H1 (cell line): Measurements from ENCODE around the gene B9D2. TPM values are rescaled to one million over a fixed set of nuclear protein-coding genes. Genes with fewer than 3 reads are reported as not detected.

ENCODE experiments used
- CTCF ChIA-PET: fragments of 300-600 bp; sonication (Branson Sonifier 250); formaldehyde crosslinking; loops from one replicate; lab custom pipeline; 2021; ENCODE audit not compliant: partially characterized antibody; lab: Charles Lee
- POLR2A ChIA-PET: fragments of 300-600 bp; sonication (Branson Sonifier 250); formaldehyde crosslinking; loops from one replicate; lab custom pipeline; 2021; ENCODE audit warnings: inconsistent platforms; ENCODE audit not compliant: partially characterized antibody; lab: Charles Lee
- DNase-seq, 2 experiments: peaks; one replicate each; pipeline versions ENCODE4 v3.0.0 to v3.0.0-alpha.2; 2010 to 2022; ENCODE audit warnings: low spot score in 2 of 2, low read depth in 1 of 2, mixed read lengths in 1 of 2
- FAIRE-seq: peaks from 2 replicates; lab custom pipeline; 2011; peaks lifted over from hg19 to GRCh38; lab: Jason Lieb, UNC
- H2AFZ ChIP-seq: 2 replicates; pipeline ENCODE4 v1.8.1; 2012; ENCODE audit warnings: low read length, inconsistent platforms
- H2AK5ac ChIP-seq: 2 replicates; pipeline ENCODE4 v1.6.1; 2013; ENCODE audit warnings: low read depth, low read length
- H2BK120ac ChIP-seq: replicated peaks from 2 replicates; pipeline ENCODE3; 2013; ENCODE audit warnings: low read depth, low read length, inconsistent platforms
- H2BK12ac ChIP-seq: 2 replicates; pipeline ENCODE4 v1.6.1; 2013; ENCODE audit warnings: low read depth, low read length
- H2BK15ac ChIP-seq: 2 replicates; pipeline ENCODE4 v1.6.1; 2013; ENCODE audit warnings: low read length
- H2BK20ac ChIP-seq: 2 replicates; pipeline ENCODE4 v1.6.1; 2013; ENCODE audit warnings: low read length
- H2BK5ac ChIP-seq: 2 replicates; pipeline ENCODE4 v1.6.1; 2013; ENCODE audit warnings: low read depth, low read length
- H3K14ac ChIP-seq: 2 replicates; pipeline ENCODE4 v1.6.1; 2013; ENCODE audit warnings: inconsistent platforms; ENCODE audit not compliant: insufficient read length
- H3K18ac ChIP-seq: 2 replicates; pipeline ENCODE4 v1.6.1; 2013; ENCODE audit warnings: low read length; ENCODE audit errors: extremely low read depth
- H3K23ac ChIP-seq: 2 replicates; pipeline ENCODE4 v1.6.1; 2013; ENCODE audit warnings: inconsistent platforms; ENCODE audit not compliant: insufficient read length
- H3K23me2 ChIP-seq: 2 replicates; pipeline ENCODE4 v1.6.1; 2013; ENCODE audit warnings: low read depth, low read length
- H3K27ac ChIP-seq: 2 replicates; pipeline ENCODE4 v1.6.1; 2011; ENCODE audit warnings: low read depth, low read length, inconsistent platforms
- H3K27me3 ChIP-seq, 4 experiments: replicated peaks in 1 of 4; 1 replicate in 1 of 4; 2 replicates in 3 of 4; pipeline versions ENCODE4 v1.6.1 to v1.8.1; 2011 to 2013; ENCODE audit warnings: low read length in 3 of 4, mild to moderate bottlenecking in 3 of 4, inconsistent platforms in 2 of 4, mixed read lengths in 2 of 4, moderate library complexity in 1 of 4; ENCODE audit not compliant: control insufficient read depth in 3 of 4, insufficient read depth in 3 of 4; ENCODE audit errors: extremely low read depth in 1 of 4
- H3K36me3 ChIP-seq, 4 experiments: 2 replicates each; pipeline versions ENCODE4 v1.6.1 to v1.8.1; 2011 to 2013; ENCODE audit warnings: mild to moderate bottlenecking in 4 of 4, low read length in 3 of 4, moderate library complexity in 2 of 4, control low read depth in 1 of 4, inconsistent platforms in 1 of 4; ENCODE audit not compliant: insufficient read depth in 4 of 4, control insufficient read depth in 2 of 4
- H3K4ac ChIP-seq: replicated peaks from 2 replicates; pipeline ENCODE3; 2013; ENCODE audit warnings: low read length, low read depth, mixed read lengths, inconsistent platforms; ENCODE audit not compliant: insufficient read length
- H3K4me1 ChIP-seq, 4 experiments: replicated peaks in 1 of 4; 1 replicate in 1 of 4; 2 replicates in 3 of 4; pipeline versions ENCODE4 v1.6.1 to v1.8.1; 2011 to 2013; ENCODE audit warnings: low read length in 3 of 4, inconsistent platforms in 2 of 4, mixed read lengths in 1 of 4; ENCODE audit not compliant: insufficient read depth in 4 of 4, control insufficient read depth in 3 of 4
- H3K4me2 ChIP-seq, 2 experiments: 2 replicates each; pipeline versions ENCODE4 v1.6.1 to v1.8.1; 2011 to 2013; ENCODE audit warnings: low read depth in 2 of 2, low read length in 2 of 2, control low read depth in 1 of 2, inconsistent platforms in 1 of 2, mild to moderate bottlenecking in 1 of 2; ENCODE audit not compliant: insufficient read depth in 1 of 2
- H3K4me3 ChIP-seq, 4 experiments: fragments of 200-600, 300-600 bp in 1 of 4; sonication (generic), shearing (Covaris generic), sonication (Bioruptor Twin) in 1 of 4; 2 replicates each; pipeline versions ENCODE4 v1.5.1 to v1.8.1; 2011 to 2016; ENCODE audit warnings: low read length in 4 of 4, low read depth in 3 of 4, control low read depth in 2 of 4, inconsistent platforms in 2 of 4, mild to moderate bottlenecking in 2 of 4, mixed read lengths in 1 of 4, moderate library complexity in 1 of 4; ENCODE audit not compliant: insufficient read depth in 2 of 4; ENCODE audit errors: extremely low read depth in 1 of 4
- H3K56ac ChIP-seq: replicated peaks from 2 replicates; pipeline ENCODE3; 2013; ENCODE audit warnings: low read depth, mild to moderate bottlenecking, mixed read lengths, low read length, inconsistent platforms; ENCODE audit not compliant: insufficient read length
- H3K79me1 ChIP-seq: 2 replicates; pipeline ENCODE4 v1.6.1; 2013; ENCODE audit warnings: low read depth, low read length, control low read depth
- H3K79me2 ChIP-seq, 2 experiments: 2 replicates each; pipeline versions ENCODE4 v1.6.1 to v1.8.1; 2012 to 2013; ENCODE audit warnings: low read length in 2 of 2, mild to moderate bottlenecking in 2 of 2, inconsistent platforms in 1 of 2; ENCODE audit not compliant: insufficient read depth in 2 of 2, control insufficient read depth in 1 of 2
- H3K9ac ChIP-seq, 4 experiments: replicated peaks in 1 of 4; 1 replicate in 1 of 4; 2 replicates in 3 of 4; pipeline versions ENCODE4 v1.6.1 to v1.8.1; 2011 to 2013; ENCODE audit warnings: low read depth in 3 of 4, low read length in 3 of 4, control low read depth in 2 of 4, mild to moderate bottlenecking in 2 of 4, moderate library complexity in 2 of 4, inconsistent platforms in 1 of 4; ENCODE audit errors: extremely low read depth in 1 of 4
- H3K9me3 ChIP-seq, 2 experiments: 2 replicates each; pipeline versions ENCODE4 v1.6.1 to v1.8.1; 2012 to 2013; ENCODE audit warnings: mild to moderate bottlenecking in 2 of 2, moderate library complexity in 2 of 2, control low read depth in 1 of 2, inconsistent platforms in 1 of 2, low read depth in 1 of 2, low read length in 1 of 2, mixed read lengths in 1 of 2; ENCODE audit not compliant: insufficient read depth in 2 of 2
- H4K20me1 ChIP-seq, 2 experiments: replicated peaks in 1 of 2; 2 replicates each; pipeline versions ENCODE3 to v1.8.1; 2011 to 2013; ENCODE audit warnings: inconsistent platforms in 2 of 2, low read length in 2 of 2, mild to moderate bottlenecking in 1 of 2; ENCODE audit not compliant: insufficient read depth in 2 of 2, control insufficient read depth in 1 of 2
- H4K5ac ChIP-seq: 2 replicates; pipeline ENCODE4 v1.6.1; 2013; ENCODE audit warnings: low read length, low read depth, mixed read lengths, inconsistent platforms; ENCODE audit not compliant: insufficient read length
- H4K8ac ChIP-seq: 2 replicates; pipeline ENCODE4 v1.8.0; 2013; ENCODE audit warnings: mild to moderate bottlenecking, moderate library complexity, low read length, inconsistent platforms; ENCODE audit not compliant: insufficient read depth; ENCODE audit errors: extremely low read depth
- H4K91ac ChIP-seq: replicated peaks from 2 replicates; pipeline ENCODE3; 2013; ENCODE audit warnings: low read length, mixed read lengths, inconsistent platforms; ENCODE audit not compliant: insufficient read length
- ASH2L ChIP-seq: fragments of 200-600, 300-600 bp; sonication (generic); IDR thresholded peaks from one replicate; pipeline ENCODE4 v1.7.1; 2017; ENCODE audit warnings: low read length
- BCL11A ChIP-seq, 2 experiments: IDR thresholded peaks; one replicate each; pipeline ENCODE4 v1.6.1; 2011; ENCODE audit warnings: low read depth in 2 of 2, low read length in 2 of 2, mild to moderate bottlenecking in 2 of 2
- CBX5 ChIP-seq: fragments of 300-800, 300-1000 bp; sonication (generic); IDR thresholded peaks from 2 replicates; pipeline ENCODE4 v1.7.1; 2016; ENCODE audit warnings: antibody characterized with exemption, low read length, low read depth
- CEBPB ChIP-seq: IDR thresholded peaks from 2 replicates; pipeline ENCODE4 v1.6.1; 2012; ENCODE audit warnings: low read depth, low read length
- EP300 ChIP-seq, 2 experiments: IDR thresholded peaks; 1 replicate in 1 of 2; 2 replicates in 1 of 2; pipeline ENCODE4 v1.6.1; 2011 to 2012; ENCODE audit warnings: low read depth in 2 of 2, low read length in 2 of 2, mild to moderate bottlenecking in 2 of 2, borderline replicate concordance in 1 of 2, inconsistent platforms in 1 of 2, moderate library complexity in 1 of 2
- FOSL1 ChIP-seq: IDR thresholded peaks from 2 replicates; pipeline ENCODE4 v1.6.1; 2011; ENCODE audit warnings: mild to moderate bottlenecking, low read depth, low read length, moderate library complexity; ENCODE audit not compliant: insufficient read depth
- GABPA ChIP-seq: IDR thresholded peaks from 2 replicates; pipeline ENCODE4 v1.6.1; 2011; ENCODE audit warnings: mild to moderate bottlenecking, low read length, moderate library complexity, borderline replicate concordance; ENCODE audit not compliant: insufficient read depth
- POLR2AphosphoS5 ChIP-seq: IDR thresholded peaks from 2 replicates; pipeline ENCODE4 v1.6.1; 2011; ENCODE audit warnings: low read depth, low read length
- SAP30 ChIP-seq: fragments of 300-600 bp; sonication (generic); IDR thresholded peaks from 2 replicates; pipeline ENCODE4 v1.7.1; 2012; ENCODE audit warnings: low read length, moderate library complexity, mild to moderate bottlenecking, inconsistent platforms; ENCODE audit not compliant: insufficient read depth, insufficient replicate concordance
- SP4 ChIP-seq: IDR thresholded peaks from 2 replicates; pipeline ENCODE4 v1.6.1; 2012; ENCODE audit warnings: low read length, inconsistent platforms
- SUZ12 ChIP-seq: fragments of 200-600 bp; sonication (generic); IDR thresholded peaks from 2 replicates; pipeline ENCODE4 v1.6.1; 2012; ENCODE audit warnings: mild to moderate bottlenecking, inconsistent platforms, low read length, moderate library complexity, mixed read lengths
- TCF12 ChIP-seq: IDR thresholded peaks from 2 replicates; pipeline ENCODE4 v1.6.1; 2011; ENCODE audit warnings: low read depth, mild to moderate bottlenecking, low read length
- TEAD4 ChIP-seq: IDR thresholded peaks from 2 replicates; pipeline ENCODE4 v1.6.1; 2012; ENCODE audit warnings: low read depth, low read length, inconsistent platforms, mixed read lengths
- YY1 ChIP-seq: IDR thresholded peaks from 2 replicates; pipeline ENCODE4 v1.6.1; 2011; ENCODE audit warnings: low read depth, mild to moderate bottlenecking, low read length
- ZNF274 ChIP-seq: IDR thresholded peaks from 2 replicates; pipeline ENCODE4 v1.7.0; 2012; ENCODE audit warnings: low read length, borderline replicate concordance; ENCODE audit errors: extremely low read depth
- WGBS, 2 experiments: shearing (Covaris generic) in 1 of 2; methylation state at CpG; one replicate each; pipeline versions ENCODE4 v1.1.6 to v1.1.7; 2013 to 2015; ENCODE audit warnings: low lambda C conversion rate in 2 of 2, mixed read lengths in 2 of 2, inconsistent platforms in 1 of 2, low coverage in 1 of 2, missing lambda C conversion rate in 1 of 2; ENCODE audit not compliant: insufficient replicate concordance in 2 of 2, insufficient coverage in 1 of 2, insufficient read length in 1 of 2; ENCODE audit errors: extremely low coverage in 1 of 2, missing lambda C conversion rate in 1 of 2; 5-methylcytosine and 5-hydroxymethylcytosine counted together
- polyA plus RNA-seq, 7 experiments: library from polyadenylated mRNA; depleted of rRNA in 3 of 7; stranded (reverse) in 5 of 7; unstranded in 2 of 7; fragments of >200 nt in 5 of 7; fragments of 200-250 nt in 2 of 7; gene quantifications; 1 replicate in 5 of 7; 2 replicates in 1 of 7; 4 replicates in 1 of 7; pipeline versions ENCODE4 v1.2.1 to v1.2.3, GENCODE V29; 2011 to 2013; ENCODE audit warnings: missing spikeins in 2 of 7, mixed read lengths in 2 of 7
- total RNA-seq: library from RNA; stranded (reverse); fragmentation: NEBNext Ultra II Directional; extraction: Animal tissue kit (Norgen Biotek cat#: 25700); gene quantifications from 2 replicates; pipeline ENCODE4 v1.2.1, GENCODE V29; 2021

B9D2 gene
- total and polyA plus RNA-seq, 2 of the 8 experiments (the other 6 are each of a cell fraction or from before 2014, with no cell fraction given), result 4.9 to 6.3 TPM

DNA sequence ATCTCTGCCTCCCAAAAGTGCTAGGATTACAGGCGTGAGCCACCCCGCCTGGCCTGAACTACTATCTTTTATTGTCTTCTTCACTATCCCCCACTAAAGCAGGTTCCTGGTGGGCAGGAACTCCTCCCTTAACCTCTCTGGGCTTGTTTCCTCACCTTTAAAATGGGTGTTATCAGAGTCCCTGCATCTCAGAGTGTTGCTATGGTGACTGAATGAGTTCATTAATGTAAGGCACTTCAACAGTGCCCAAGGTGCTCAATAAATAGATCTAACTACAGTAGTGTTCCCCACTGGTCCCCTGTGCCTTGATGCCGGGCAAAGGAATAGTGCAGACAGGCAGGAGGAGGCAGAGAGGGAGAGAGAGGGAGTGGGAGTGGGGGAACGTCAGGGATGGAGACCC is 33.5 kb downstream of the B9D2 start:
- POLR2A ChIA-PET, result no interaction called here
- Histone ChIP-seq H2BK12ac (no peak overlapping the region), H3K9ac (no peak overlapping the region), H4K20me1 (peaks cover 0 to 2% of the 10 kb centered on the region in 2 experiments), H4K8ac (0 out of 2 replicates have a peak overlapping the region, but pooled peaks have one; percentile 57), H3K23me2 (peaks cover 12% of the 10 kb centered on the region), H2BK20ac (no peak overlapping the region), H4K91ac (no peak overlapping the region), H2BK120ac (no peak overlapping the region), H3K4me2 (peak overlapping the region; percentile 51 to 67; a peak in 2 of 4 replicates), H3K27me3 (peaks cover 0 to 9% (median 0%) of the 10 kb centered on the region in 4 experiments; a peak in 3 of 7 replicates), H3K14ac (no peak overlapping the region), H2AK5ac (no peak overlapping the region), H2BK15ac (no peak overlapping the region), H3K23ac (no peak overlapping the region), H2BK5ac (no peak overlapping the region), H3K18ac (no peak overlapping the region), H3K4me3 (no peak overlapping the region), H3K36me3 (no peaks in the 10 kb centered on the region), H3K4me1 (peaks cover 8 to 17% (median 13%) of the 10 kb centered on the region in 4 experiments), H2AFZ (no peak overlapping the region), H3K79me2 (no peaks in the 10 kb centered on the region), H3K27ac (no peak overlapping the region), H3K79me1 (no peaks in the 10 kb centered on the region), H3K56ac (no peak overlapping the region), H3K9me3 (no peaks in the 10 kb centered on the region), H3K4ac (no peak overlapping the region), H4K5ac (no peak overlapping the region)
- 69% methylated on average over 4 of the region's 4 CpGs; no CpG with 5 or more reads in 1 of the 2 experiments for WGBS, 2 experiments
- no peak for DNase-seq
- no peak for FAIRE-seq
- CTCF ChIA-PET, result no interaction called here
- TF ChIP-seq CEBPB (no peak), ZNF274 (no peak), POLR2AphosphoS5 (no peak), TCF12 (no peak), EP300 (IDR thresholded peaks at IDR 0.05; ENCODE audit: borderline replicate concordance in 1 of 2, low read depth in 2 of 2, low read length in 2 of 2) (no peak), SP4 (no peak), YY1 (no peak), CBX5 (no peak), GABPA (no peak), FOSL1 (no peak), SUZ12 (no peak), SAP30 (no peak), TEAD4 (no peak), BCL11A (IDR thresholded peaks at IDR 0.05; ENCODE audit: low read depth in 2 of 2, low read length in 2 of 2) (no peak), ASH2L (no peak)
